Heart left ventricle (tissue), 16 donors: Measurements from ENCODE around the gene PRSS57. TPM values are rescaled to one million over a fixed set of nuclear protein-coding genes. Genes with fewer than 3 reads are reported as not detected.
"Not testable (repeated sequence)": the region's sequence is repeated elsewhere in the genome, so short reads cannot be mapped to it uniquely, and the experiment has no call there.

Experiments used
- ATAC-seq, 4 donors: fragments of 200-7000 bp; cut with Tn5 transposase; one replicate each; pipeline ENCODE4 v1.9.1; 2020 to 2022; ENCODE audit warnings: moderate library complexity in 4 of 4, mild to moderate bottlenecking in 3 of 4, moderate number of reproducible peaks in 1 of 4
- DNase-seq, 5 donors: peaks; one replicate each; pipeline ENCODE4 v3.0.0-alpha.2; 2020
- H3K27ac ChIP-seq, 12 donors: fragments of 200-600 bp; sonication (generic) in 4 of 12; one replicate each; pipeline versions ENCODE4 v1.5.0 to v1.8.0; 2016 to 2022; ENCODE audit warnings: mild to moderate bottlenecking in 2 of 12
- H3K27me3 ChIP-seq, 9 donors: fragments of 200-600 bp; sonication (generic) in 2 of 9; one replicate each; pipeline versions ENCODE4 v1.5.1 to v1.8.0; 2016 to 2022; ENCODE audit warnings: mild to moderate bottlenecking in 3 of 9
- H3K36me3 ChIP-seq, 9 donors: fragments of 200-600 bp; sonication (generic) in 2 of 9; one replicate each; pipeline versions ENCODE4 v1.5.0 to v1.8.0; 2018 to 2022; ENCODE audit warnings: mild to moderate bottlenecking in 2 of 9
- H3K4me1 ChIP-seq, 12 donors: fragments of 200-600 bp; sonication (generic) in 4 of 12; one replicate each; pipeline versions ENCODE4 v1.5.0 to v1.8.0; 2016 to 2022; ENCODE audit warnings: mild to moderate bottlenecking in 3 of 12
- H3K4me3 ChIP-seq, 12 donors: fragments of 200-600 bp; sonication (generic) in 4 of 12; one replicate each; pipeline versions ENCODE4 v1.5.0 to v1.8.0; 2017 to 2022; ENCODE audit warnings: mild to moderate bottlenecking in 9 of 12, moderate library complexity in 4 of 12
- H3K9me3 ChIP-seq, 12 donors: fragments of 200-600 bp; sonication (generic) in 4 of 12; one replicate each; pipeline versions ENCODE4 v1.5.0 to v1.8.0; 2016 to 2022; ENCODE audit warnings: mild to moderate bottlenecking in 1 of 12
- CTCF ChIP-seq, 12 donors: fragments of 200-600 bp; sonication (generic) in 4 of 12; IDR thresholded peaks; one replicate each; pipeline versions ENCODE4 v1.5.0 to v1.8.0; 2018 to 2022; ENCODE audit warnings: antibody characterized with exemption in 12 of 12, mild to moderate bottlenecking in 5 of 12
- POLR2A ChIP-seq, 2 donors: fragments of 450-650 bp; IDR thresholded peaks; one replicate each; pipeline ENCODE4 v1.6.1; 2017; ENCODE audit warnings: antibody characterized with exemption in 2 of 2, mild to moderate bottlenecking in 2 of 2, moderate library complexity in 2 of 2
- WGBS, 4 donors: extraction: QIAGEN DNeasy Blood & Tissue Kit in 2 of 4; methylation state at CpG; one replicate each; pipeline versions ENCODE4 v1.1.5 to v1.1.7; 2013 to 2018; 5-methylcytosine and 5-hydroxymethylcytosine counted together
- intact Hi-C, 10 donors: fragments of 100-400 bp; cut with DNase I; formaldehyde crosslinking; loops; one replicate each; pipeline versions ENCODE4 v1.11.1 to v1.14.2; 2022
- polyA plus RNA-seq, 2 donors: library from polyadenylated mRNA; stranded (reverse); fragments of 200-250 nt; gene quantifications; one replicate each; pipeline ENCODE4 v1.2.3, GENCODE V29; 2013
- total RNA-seq, 9 donors: library from RNA; depleted of rRNA in 2 of 9; stranded (reverse); fragments of >200 nt in 2 of 9; fragmentation: NEBNext Ultra II Directional in 3 of 9; extraction: Animal tissue kit (Norgen Biotek cat#: 25700) in 3 of 9; gene quantifications; one replicate each; pipeline versions ENCODE4 v1.1.0 to v1.2.4, GENCODE V29; 2016 to 2023
- donor health status: ischemic (EF 13 %, LVEDD 7.1; RV severe dilation, severe dysfunction).
- donor health status: healthy with polysubstance abuse.
- donor health status: DM: no; HTN: yes; CAD: no.
- donor health status: DM: no; HTN: no; CAD: no.
- donor health status: ischemic (EF 25% LVEDD 6.9; RV normal size, moderate dysfunction).
- donor health status: ischemic (EF 25% LVEDD 5.7; RV mildly dilated, moderate dysfunction).
- donor health status: healthy.
- donor health status: DM: yes; HTN: yes; CAD: no.
- donor health status: ischemic (EF 35%, LVEDD 5.7; RV mildly dilated, moderate dysfunction).
- donor health status: nonischemic (EF 11% LVEDD 7.7; RV severe dilation, severe dysfunction).
- donor health status: DM: yes; HTN: yes; CAD: no.
- donor health status: PGD.
- donor health status: ischemic (EF 29% LVEDD 5.4; RV normal size, mild dysfunction).
- donor health status: nonischemic (EF 23%, LVEDD 6.1; RV moderate dilation, normal function).

The PRSS57 gene
- total and polyA plus RNA-seq, 11 donors = not detected

DNA sequence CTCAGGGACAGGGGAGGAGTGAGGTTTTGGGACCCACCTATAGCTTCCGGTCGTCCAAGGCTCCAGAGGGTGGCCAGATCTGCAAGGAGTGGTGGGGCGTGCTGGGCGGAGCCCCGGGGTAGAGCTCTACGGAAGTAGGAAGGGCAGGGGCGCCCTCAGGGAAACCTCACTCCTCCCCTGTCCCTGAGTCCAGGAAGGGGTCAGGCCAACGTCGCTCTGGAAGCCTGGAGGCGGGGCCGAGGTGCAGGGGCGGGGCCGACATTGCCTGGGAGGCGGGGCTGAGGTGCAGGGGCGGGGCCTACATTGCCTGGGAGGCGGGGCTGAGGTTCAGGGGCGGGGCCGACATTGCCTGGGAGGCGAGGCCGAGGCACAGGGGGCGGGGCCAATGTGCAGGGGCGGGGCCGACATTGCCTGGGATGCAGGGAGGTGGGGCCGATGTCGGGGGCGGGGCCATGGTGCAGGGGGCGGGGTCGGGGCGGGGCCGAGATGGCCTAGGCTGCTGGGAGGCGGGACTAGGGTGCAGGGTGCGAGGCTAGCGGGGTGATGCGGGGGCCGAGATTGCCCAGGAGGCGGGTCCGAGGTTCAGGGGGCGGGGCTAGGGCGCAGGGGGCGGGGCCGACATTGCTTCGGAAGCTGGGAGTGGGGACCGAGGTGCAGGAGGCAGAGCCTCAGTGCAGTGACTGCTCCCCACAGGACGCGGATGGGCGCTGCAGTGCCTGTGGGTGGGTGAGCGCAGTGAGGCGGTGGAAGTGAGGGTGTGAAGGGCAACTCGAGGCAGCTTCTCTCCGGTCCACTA lies 8.6 kb upstream of the PRSS57 start:
- Histone ChIP-seq H3K4me3 (peak overlapping the region in 8 of 12 donors; percentile 15 to 50 (median 34)), H3K4me1 (peaks cover 0 to 27% (median 9%) of the 10 kb centered on the region in 12 donors), H3K27ac (peak overlapping the region in 6 of 12 donors; percentile 17 to 45 (median 36)), H3K9me3 (peaks cover 0 to 9% (median 0%) of the 10 kb centered on the region in 12 donors), H3K27me3 (peaks cover 0 to 16% (median 0%) of the 10 kb centered on the region in 9 donors), H3K36me3 (no peaks in the 10 kb centered on the region)
- WGBS, 4 donors = 5 to 13% (median 7%) methylated on average over 19 to 50 of the region's 50 CpGs
- ATAC-seq = peak; percentile 75 to 92 (median 86)
- DNase-seq = peak; percentile 74 to 93 (median 84)
- TF ChIP-seq POLR2A (IDR thresholded peaks at IDR 0.05) = peak in 1 of 2 donors; percentile 20
- TF ChIP-seq CTCF (IDR thresholded peaks at IDR 0.05) = no peak
- intact Hi-C loops = loop anchor here in 1 of 10 donors (5.0 kb wide), 1 partner anchor 38 kb away; no protein-coding TSS in a partner anchor

GRCh38 chr19:703329-703650 lies 8.0 kb upstream of the PRSS57 start:
- TF ChIP-seq CTCF (IDR thresholded peaks at IDR 0.05) = no peak
- no peak for TF ChIP-seq POLR2A (IDR thresholded peaks at IDR 0.05)
- intact Hi-C loops = loop anchor here in 1 of 10 donors (5.0 kb wide), 1 partner anchor 39 kb away; no protein-coding TSS in a partner anchor
- peaks cover 0 to 23% (median 6%) of the 10 kb centered on the region in 12 donors for H3K4me1 ChIP-seq
- H3K27ac ChIP-seq = peak overlapping the region in 6 of 12 donors; percentile 17 to 45 (median 36)
- 47 to 53% (median 52%) methylated on average over 4 of the region's 4 CpGs for WGBS, 4 donors
- peaks cover 0 to 14% (median 0%) of the 10 kb centered on the region in 9 donors for H3K27me3 ChIP-seq
- no peak for ATAC-seq
- H3K4me3 ChIP-seq = peak overlapping the region in 8 of 12 donors; percentile 15 to 50 (median 34)
- peaks cover 0 to 9% (median 0%) of the 10 kb centered on the region in 12 donors for H3K9me3 ChIP-seq
- no peaks in the 10 kb centered on the region for H3K36me3 ChIP-seq
- DNase-seq = no peak

DNA sequence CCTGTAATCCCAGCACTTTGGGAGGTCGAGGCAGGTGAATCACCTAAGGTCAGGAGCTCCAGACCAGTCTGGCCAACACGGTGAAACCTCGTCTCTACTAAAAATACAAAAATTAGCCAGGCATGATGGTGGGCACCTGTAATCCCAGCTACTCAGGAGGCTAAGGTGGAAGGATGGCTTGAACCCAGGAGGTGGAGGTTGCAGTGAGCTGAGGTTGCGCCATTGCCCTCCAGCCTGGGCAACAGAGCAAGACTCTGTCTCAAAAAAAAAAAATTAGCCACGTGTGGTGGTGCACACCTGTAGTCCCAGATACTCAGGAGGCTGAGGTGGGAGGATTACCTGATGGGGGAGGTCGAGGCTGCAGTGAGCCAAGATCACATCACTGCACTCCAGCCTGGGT lies 7.6 kb upstream of the PRSS57 start:
- Histone ChIP-seq H3K4me3 (peak overlapping the region in 3 of 12 donors; percentile 36 to 50 (median 39)), H3K27me3 (peaks cover 0 to 11% (median 0%) of the 10 kb centered on the region in 9 donors)

GRCh38 chr19:699885-700284 lies 4.6 kb upstream of the PRSS57 start:
- not testable (repeated sequence) for H3K4me3 ChIP-seq, DNase-seq, H3K27ac ChIP-seq, H3K9me3 ChIP-seq, H3K36me3 ChIP-seq, ATAC-seq
- H3K4me1 ChIP-seq = peaks cover 0 to 23% (median 0%) of the 10 kb centered on the region in 12 donors
- intact Hi-C loops = loop anchor here in 1 of 10 donors (5.0 kb wide), 1 partner anchor 42 kb away; no protein-coding TSS in a partner anchor
- WGBS, 4 donors = 74 to 91% (median 80%) methylated on average over 14 of the region's 14 CpGs
- H3K27me3 ChIP-seq = peaks cover 0 to 28% (median 5%) of the 10 kb centered on the region in 9 donors

More for the DNA sequence above, 7.6 kb upstream of the PRSS57 start:
- DNase-seq, H3K36me3 ChIP-seq, H3K9me3 ChIP-seq, ATAC-seq: not testable (repeated sequence)
- intact Hi-C loops = loop anchor here in 1 of 10 donors (5.0 kb wide), 1 partner anchor 39 kb away; no protein-coding TSS in a partner anchor
- 69 to 83% (median 80%) methylated on average over 6 of the region's 6 CpGs for WGBS, 4 donors
- Histone ChIP-seq H3K4me1 (peaks cover 0 to 19% (median 4%) of the 10 kb centered on the region in 12 donors), H3K27ac (peak overlapping the region in 1 of 12 donors; percentile 17)

GRCh38 chr19:698529-698928 lies 3.3 kb upstream of the PRSS57 start:
- H3K36me3 ChIP-seq, H3K27ac ChIP-seq, ATAC-seq, H3K4me3 ChIP-seq, DNase-seq, H3K9me3 ChIP-seq, intact Hi-C loops: not testable (repeated sequence)
- Histone ChIP-seq H3K4me1 (peaks cover 0 to 21% (median 0%) of the 10 kb centered on the region in 12 donors), H3K27me3 (peaks cover 0 to 26% (median 5%) of the 10 kb centered on the region in 9 donors)
- 90 to 96% (median 93%) methylated on average over 15 of the region's 15 CpGs for WGBS, 4 donors
